Esophagus muscularis mucosa (tissue), 4 donors: ENCODE measurements around the gene RHEBL1. TPM values are rescaled to one million over a fixed set of nuclear protein-coding genes. Genes with fewer than 3 reads are reported as not detected.

ENCODE experiments used
- DNase-seq: peaks from one replicate; pipeline ENCODE4 v3.0.0-alpha.2; 2017; ENCODE audit errors: extremely low spot score
- H3K27ac ChIP-seq, 4 donors: fragments of 200-600 bp; sonication (generic); replicated peaks in 1 of 4; 1 replicate in 3 of 4; 2 replicates in 1 of 4; pipeline ENCODE4 v1.5.1; 2016 to 2019; ENCODE audit warnings: mild to moderate bottlenecking in 1 of 4
- H3K27me3 ChIP-seq, 4 donors: fragments of 200-600 bp; sonication (generic); one replicate each; pipeline versions ENCODE4 v1.5.1 to v1.6.0; 2016 to 2019
- H3K36me3 ChIP-seq, 4 donors: fragments of 200-600 bp; sonication (generic); one replicate each; pipeline ENCODE4 v1.5.1; 2016 to 2019
- H3K4me1 ChIP-seq, 4 donors: fragments of 200-600 bp; sonication (generic); one replicate each; pipeline ENCODE4 v1.5.1; 2016 to 2019
- H3K4me3 ChIP-seq, 4 donors: fragments of 200-600 bp; sonication (generic); 1 replicate in 2 of 4; 2 replicates in 2 of 4; pipeline ENCODE4 v1.5.1; 2016 to 2019; ENCODE audit warnings: mild to moderate bottlenecking in 4 of 4, moderate library complexity in 1 of 4
- H3K9me3 ChIP-seq, 4 donors: fragments of 200-600 bp; sonication (generic); 1 replicate in 3 of 4; 2 replicates in 1 of 4; pipeline ENCODE4 v1.5.1; 2016 to 2019
- EP300 ChIP-seq: sonication (generic); formaldehyde crosslinking; IDR thresholded peaks from one replicate; pipeline ENCODE4 v1.6.1; 2017; ENCODE audit warnings: antibody characterized with exemption
- POLR2A ChIP-seq: fragments of 450-650 bp; IDR thresholded peaks from one replicate; pipeline ENCODE4 v1.6.1; 2017; ENCODE audit warnings: antibody characterized with exemption, moderate library complexity, mild to moderate bottlenecking, low read depth
- POLR2AphosphoS5 ChIP-seq, 2 donors: sonication (generic); formaldehyde crosslinking; IDR thresholded peaks; one replicate each; pipeline ENCODE4 v1.6.1; 2017; ENCODE audit warnings: antibody characterized with exemption in 2 of 2
- WGBS: methylation state at CpG from one replicate; pipeline ENCODE4 v1.1.5; 2018; 5-methylcytosine and 5-hydroxymethylcytosine counted together
- intact Hi-C: fragments of 100-400 bp; cut with DNase I; formaldehyde crosslinking; loops from one replicate; pipeline ENCODE4 v1.15.1; 2023
- total RNA-seq, 4 donors: library from RNA; depleted of rRNA; stranded (reverse); fragments of >200 nt; gene quantifications; one replicate each; pipeline versions ENCODE4 v1.1.0 to v1.2.1, GENCODE V29; 2016
- TF ChIP-seq, protein P1 (sequence below), 3 experiments: fragments of 200-600 bp in 2 of 3; fragments of 450-650 bp in 1 of 3; sonication (generic) in 2 of 3; IDR thresholded peaks; one replicate each; pipeline ENCODE4 v1.5.1; 2017 to 2019; ENCODE audit warnings: antibody characterized with exemption in 3 of 3, mild to moderate bottlenecking in 2 of 3, moderate library complexity in 1 of 3

RHEBL1 gene
- total RNA-seq, 4 donors from 2014 or later, result 0.40 to 0.97 TPM; not detected in 2

DNA sequence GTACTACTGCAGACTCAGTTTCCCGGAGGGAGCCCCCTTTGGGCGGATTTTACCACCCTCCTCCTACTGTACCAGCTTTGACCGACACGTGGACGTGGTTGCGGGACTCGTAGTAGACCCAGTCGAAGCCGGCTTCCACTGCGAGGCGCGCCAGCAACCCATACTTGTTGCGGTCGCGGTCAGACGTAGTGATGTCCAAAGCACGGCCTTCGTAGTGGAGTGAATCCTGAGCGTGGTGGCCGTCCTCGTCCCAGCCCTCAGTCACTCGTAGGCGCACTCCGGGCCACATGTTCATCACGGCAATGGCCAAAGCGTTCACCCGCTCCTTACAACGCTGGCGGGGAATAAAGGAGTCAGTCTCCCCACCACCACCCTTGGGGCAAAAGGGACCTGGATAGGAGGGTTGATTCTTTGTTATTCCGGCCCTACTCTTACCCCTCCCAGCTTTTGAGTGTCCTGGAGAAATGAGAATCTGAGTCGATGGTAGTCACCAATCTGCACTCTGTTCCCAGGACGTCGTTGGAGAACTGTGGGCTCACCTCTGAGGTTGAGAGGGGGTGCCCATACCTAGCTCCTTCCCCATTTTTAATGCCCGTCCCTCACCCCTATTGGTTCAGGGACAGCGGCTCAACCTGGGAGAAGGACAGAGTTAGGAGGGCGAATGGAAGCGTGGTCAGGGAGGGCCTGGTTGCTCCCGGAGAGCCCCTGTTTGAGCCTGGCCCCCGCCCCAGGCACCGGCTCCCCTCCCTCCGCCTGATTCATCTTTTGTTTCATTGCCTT is 21.5 kb upstream of the RHEBL1 start:
- peaks cover 0 to 6% (median 0%) of the 10 kb centered on the region in 4 donors for H3K36me3 ChIP-seq
- H3K4me3 ChIP-seq, result peak overlapping the region; percentile 32 to 52 (median 40)
- no peak for DNase-seq
- TF ChIP-seq POLR2A, result no peak
- TF ChIP-seq EP300, result no peak
- TF ChIP-seq POLR2AphosphoS5 (IDR thresholded peaks at IDR 0.05), result no peak
- peak overlapping the region in 3 of 4 donors; percentile 16 to 62 (median 21) for H3K27ac ChIP-seq
- H3K27me3 ChIP-seq, result peaks cover 0 to 65% (median 51%) of the 10 kb centered on the region in 4 donors
- WGBS, result 56% methylated on average over 29 of the region's 41 CpGs
- no peaks in the 10 kb centered on the region for H3K9me3 ChIP-seq
- H3K4me1 ChIP-seq, result peaks cover 58 to 78% (median 72%) of the 10 kb centered on the region in 4 donors
- intact Hi-C loops, result no loop called here

DNA sequence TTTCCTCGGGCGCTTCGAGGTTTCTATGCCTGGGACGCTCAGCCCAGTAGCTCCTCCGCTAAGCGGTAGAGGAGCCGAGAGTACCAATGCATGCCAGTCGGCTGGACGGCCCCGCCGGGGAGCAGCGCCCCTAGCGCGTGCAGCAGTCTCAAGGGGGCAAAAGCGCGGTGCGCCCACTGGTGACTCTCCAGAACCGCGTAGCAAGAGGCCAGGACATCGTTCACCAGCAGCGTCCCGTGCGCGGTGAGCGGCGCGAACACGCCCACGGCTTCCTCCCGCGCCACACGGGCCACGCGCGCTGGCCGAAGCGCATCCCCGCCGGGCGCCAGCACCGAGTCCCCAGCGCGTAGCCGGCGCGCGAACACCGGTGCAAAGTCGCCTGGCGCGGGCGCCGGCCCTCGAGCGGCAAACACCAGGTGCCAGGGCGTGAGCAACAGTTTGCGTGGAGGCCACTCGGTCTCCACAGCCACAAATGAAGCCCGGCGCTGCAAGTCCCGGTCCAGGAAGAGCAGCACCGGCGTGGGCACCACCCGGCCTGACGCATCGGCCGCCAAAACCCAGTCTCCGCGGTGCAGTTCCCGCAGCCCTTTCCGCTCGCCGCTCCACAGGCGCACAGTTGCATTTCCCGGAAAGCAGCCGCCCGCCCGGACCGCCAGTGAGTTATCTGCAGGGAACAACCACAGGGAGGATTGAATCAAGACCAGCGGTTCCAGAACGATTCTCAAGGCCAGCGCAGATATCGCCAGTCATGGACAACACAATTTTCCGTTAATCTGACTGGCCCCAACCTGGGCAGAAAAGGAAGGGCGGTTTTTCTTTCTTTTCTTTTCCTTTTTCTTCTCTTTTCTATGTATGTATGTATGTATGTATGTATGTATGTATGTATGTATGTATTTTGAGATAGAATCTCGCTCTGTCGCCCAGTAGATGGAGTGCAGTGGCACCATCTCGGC is 20.3 kb upstream of the RHEBL1 start:
- Histone ChIP-seq H3K27ac (peak overlapping the region in 2 of 4 donors; percentile 15 to 62), H3K4me1 (peaks cover 58 to 79% (median 75%) of the 10 kb centered on the region in 4 donors), H3K27me3 (peaks cover 0 to 65% (median 51%) of the 10 kb centered on the region in 4 donors), H3K36me3 (no peaks in the 10 kb centered on the region), H3K9me3 (no peaks in the 10 kb centered on the region), H3K4me3 (peak overlapping the region; percentile 41 to 54 (median 46))
- DNase-seq, result no peak
- 11% methylated on average over 36 of the region's 88 CpGs for WGBS
- intact Hi-C loops, result loop anchor here (5.0 kb wide), 1 partner anchor 32 kb away; no protein-coding TSS in a partner anchor
- no peak for TF ChIP-seq EP300
- no peak for TF ChIP-seq POLR2A
- TF ChIP-seq POLR2AphosphoS5 (IDR thresholded peaks at IDR 0.05), result no peak
- TF ChIP-seq, protein P1, sequence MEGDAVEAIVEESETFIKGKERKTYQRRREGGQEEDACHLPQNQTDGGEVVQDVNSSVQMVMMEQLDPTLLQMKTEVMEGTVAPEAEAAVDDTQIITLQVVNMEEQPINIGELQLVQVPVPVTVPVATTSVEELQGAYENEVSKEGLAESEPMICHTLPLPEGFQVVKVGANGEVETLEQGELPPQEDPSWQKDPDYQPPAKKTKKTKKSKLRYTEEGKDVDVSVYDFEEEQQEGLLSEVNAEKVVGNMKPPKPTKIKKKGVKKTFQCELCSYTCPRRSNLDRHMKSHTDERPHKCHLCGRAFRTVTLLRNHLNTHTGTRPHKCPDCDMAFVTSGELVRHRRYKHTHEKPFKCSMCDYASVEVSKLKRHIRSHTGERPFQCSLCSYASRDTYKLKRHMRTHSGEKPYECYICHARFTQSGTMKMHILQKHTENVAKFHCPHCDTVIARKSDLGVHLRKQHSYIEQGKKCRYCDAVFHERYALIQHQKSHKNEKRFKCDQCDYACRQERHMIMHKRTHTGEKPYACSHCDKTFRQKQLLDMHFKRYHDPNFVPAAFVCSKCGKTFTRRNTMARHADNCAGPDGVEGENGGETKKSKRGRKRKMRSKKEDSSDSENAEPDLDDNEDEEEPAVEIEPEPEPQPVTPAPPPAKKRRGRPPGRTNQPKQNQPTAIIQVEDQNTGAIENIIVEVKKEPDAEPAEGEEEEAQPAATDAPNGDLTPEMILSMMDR (IDR thresholded peaks at IDR 0.05), result no peak

DNA sequence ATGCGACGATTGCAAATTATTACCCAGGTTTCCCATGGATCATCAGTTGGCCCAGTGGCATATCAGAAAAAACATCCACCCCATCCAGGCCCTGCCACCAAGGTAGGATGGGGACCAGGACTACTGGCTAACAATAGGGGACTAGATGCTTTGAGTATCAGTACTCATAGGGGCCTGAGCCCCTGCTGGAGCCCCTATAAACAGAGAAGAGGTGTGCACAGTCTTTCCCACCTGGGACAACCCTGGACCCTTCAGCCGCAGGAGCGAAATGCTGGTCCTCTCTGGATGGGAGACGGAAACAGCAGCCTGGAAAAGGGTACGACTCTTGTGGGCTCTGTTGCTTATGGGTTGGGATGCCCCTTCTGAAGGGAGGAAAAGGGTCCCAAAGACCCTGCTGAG is 19.2 kb upstream of the RHEBL1 start:
- DNase-seq, result no peak
- Histone ChIP-seq H3K4me3 (no peak overlapping the region), H3K27me3 (peaks cover 0 to 56% (median 43%) of the 10 kb centered on the region in 4 donors), H3K36me3 (no peaks in the 10 kb centered on the region), H3K9me3 (no peaks in the 10 kb centered on the region), H3K4me1 (peaks cover 46 to 67% (median 63%) of the 10 kb centered on the region in 4 donors), H3K27ac (no peak overlapping the region)
- intact Hi-C loops, result loop anchor here (5.0 kb wide), 1 partner anchor 33 kb away; no protein-coding TSS in a partner anchor
- TF ChIP-seq POLR2AphosphoS5 (IDR thresholded peaks at IDR 0.05), result no peak
- TF ChIP-seq EP300, result no peak
- no peak for TF ChIP-seq POLR2A
- TF ChIP-seq, protein P1 (IDR thresholded peaks at IDR 0.05), result no peak
- 67% methylated on average over 6 of the region's 6 CpGs for WGBS

GRCh38 chr12:49088150-49088931 is 18.6 kb upstream of the RHEBL1 start:
- no peak for DNase-seq
- peak; percentile 5 to 75 for TF ChIP-seq POLR2AphosphoS5 (IDR thresholded peaks at IDR 0.05)
- TF ChIP-seq EP300, result no peak
- TF ChIP-seq, protein P1 (IDR thresholded peaks at IDR 0.05), result peak; percentile 85 to 98 (median 88)
- no peak for TF ChIP-seq POLR2A
- H3K27ac ChIP-seq, result no peak overlapping the region
- no peaks in the 10 kb centered on the region for H3K9me3 ChIP-seq
- peaks cover 42 to 62% (median 57%) of the 10 kb centered on the region in 4 donors for H3K4me1 ChIP-seq
- H3K36me3 ChIP-seq, result no peaks in the 10 kb centered on the region
- H3K4me3 ChIP-seq, result peak overlapping the region; percentile 20 to 34 (median 20)
- peaks cover 0 to 50% (median 37%) of the 10 kb centered on the region in 4 donors for H3K27me3 ChIP-seq
- intact Hi-C loops, result loop anchor here (5.0 kb wide), 1 partner anchor 34 kb away; no protein-coding TSS in a partner anchor
- 5% methylated on average over 10 of the region's 18 CpGs for WGBS
